ENCODE data around the gene CAPN7. TPM values are rescaled to one million over a fixed set of nuclear protein-coding genes. Genes with fewer than 3 reads are reported as not detected.
"Not testable (repeated sequence)": the region's sequence is repeated elsewhere in the genome, so short reads cannot be mapped to it uniquely, and the experiment has no call there.

The CAPN7 gene
- total RNA-seq, 1 experiment from 2014 or later = 40.3 TPM

- ChIA-PET CTCF (no interaction called here), POLR2A (no interaction called here)
- Mint-ChIP-seq H3K27ac (ENCODE audit: unreplicated experiment) (no peak overlapping the region), H3K36me3 (ENCODE audit: insufficient read depth, unreplicated experiment) (no peaks in the 10 kb centered on the region), H3K9me3 (ENCODE audit: unreplicated experiment) (peaks cover 9% of the 10 kb centered on the region), H3K4me1 (ENCODE audit: low read depth, unreplicated experiment) (peaks cover 1% of the 10 kb centered on the region), H3K4me3 (ENCODE audit: unreplicated experiment) (no peak overlapping the region), H3K27me3 (ENCODE audit: insufficient read depth, unreplicated experiment) (no peaks in the 10 kb centered on the region)
- intact Hi-C loops (cut with micrococcal nuclease; ENCODE audit: unreplicated experiment) = no loop called here
- H3K36me3 ChIP-seq (ENCODE audit: control insufficient read depth, insufficient read depth, low read length) = no peaks in the 10 kb centered on the region
- DNase-seq = no peak
- no peaks in the 10 kb centered on the region; the same call in 1 of the 2 replicates for H3K9me3 ChIP-seq
- H3K27me3 ChIP-seq (replicated peaks; ENCODE audit: control insufficient read depth, insufficient read depth, low read length) = no peaks in the 10 kb centered on the region
- no TSS peak for BruUV-seq (replicated peaks)
- no peak for TF ChIP-seq CTCF (IDR thresholded peaks at IDR 0.05; ENCODE audit: insufficient read depth in 1 of 2, low read depth in 1 of 2, low read length in 1 of 2, severe bottlenecking in 1 of 2, unreplicated experiment in 1 of 2)
- H3K4me3 ChIP-seq (ENCODE audit: low read depth, low read length) = no peak overlapping the region
- no peaks in the 10 kb centered on the region for H3K4me1 ChIP-seq
Measured at GRCh38 chr3:15165061-15165460, 41.0 kb upstream of the CAPN7 start.

DNA sequence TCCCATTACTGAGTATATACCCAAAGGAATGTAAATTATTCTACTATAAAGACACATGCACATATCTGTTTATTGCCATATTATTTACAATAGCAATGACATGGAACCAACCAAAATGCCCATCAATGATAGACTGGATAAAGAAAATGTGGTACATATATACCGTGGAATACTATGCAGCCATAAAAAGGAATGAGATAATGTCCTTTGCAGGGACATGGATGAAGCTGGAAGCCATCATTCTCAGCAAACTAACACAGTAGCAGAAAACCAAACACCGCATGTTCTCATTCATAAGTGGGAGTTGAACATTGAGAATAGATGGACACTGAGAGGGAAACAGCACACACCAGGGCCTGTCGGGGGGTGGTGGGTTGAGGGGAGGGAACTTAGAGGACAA lies 39.7 kb upstream of the CAPN7 start:
- H3K4me1 Mint-ChIP-seq (ENCODE audit: low read depth, unreplicated experiment); H3K4me1 ChIP-seq; H3K27ac Mint-ChIP-seq (ENCODE audit: unreplicated experiment); H3K36me3 Mint-ChIP-seq (ENCODE audit: insufficient read depth, unreplicated experiment); intact Hi-C loops (cut with micrococcal nuclease; ENCODE audit: unreplicated experiment); H3K27me3 Mint-ChIP-seq (ENCODE audit: insufficient read depth, unreplicated experiment); POLR2A ChIA-PET; DNase-seq; H3K9me3 Mint-ChIP-seq (ENCODE audit: unreplicated experiment); BruUV-seq (replicated peaks); H3K27me3 ChIP-seq (replicated peaks; ENCODE audit: control insufficient read depth, insufficient read depth, low read length); H3K36me3 ChIP-seq (ENCODE audit: control insufficient read depth, insufficient read depth, low read length); H3K9me3 ChIP-seq; H3K4me3 ChIP-seq (ENCODE audit: low read depth, low read length); H3K4me3 Mint-ChIP-seq (ENCODE audit: unreplicated experiment); CTCF ChIA-PET: not testable (repeated sequence)

DNA sequence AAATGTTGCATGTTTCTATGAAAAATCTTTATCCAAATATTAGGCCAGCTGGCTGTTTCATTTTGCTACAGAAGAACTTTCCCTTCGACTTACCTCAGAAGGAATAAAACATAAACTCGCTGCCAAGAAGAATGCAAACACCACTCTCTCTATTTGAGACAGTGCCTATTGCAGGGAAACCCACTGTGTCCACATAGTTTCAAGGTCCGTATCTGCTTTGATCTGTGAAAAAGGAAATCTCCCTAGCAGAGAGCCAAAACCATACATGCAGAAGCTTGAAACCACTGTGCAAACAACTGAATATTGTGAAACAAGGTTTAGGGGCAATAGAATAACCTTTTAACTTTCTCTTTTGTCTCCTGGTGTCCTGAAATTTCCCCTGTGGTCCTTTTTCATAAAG lies 35.0 kb upstream of the CAPN7 start:
- Mint-ChIP-seq H3K27me3 (ENCODE audit: insufficient read depth, unreplicated experiment) (no peaks in the 10 kb centered on the region), H3K27ac (ENCODE audit: unreplicated experiment) (no peak overlapping the region), H3K9me3 (ENCODE audit: unreplicated experiment) (no peaks in the 10 kb centered on the region), H3K4me1 (ENCODE audit: low read depth, unreplicated experiment) (peaks cover 15% of the 10 kb centered on the region), H3K36me3 (ENCODE audit: insufficient read depth, unreplicated experiment) (no peaks in the 10 kb centered on the region), H3K4me3 (ENCODE audit: unreplicated experiment) (no peak overlapping the region)
- Histone ChIP-seq H3K27me3 (replicated peaks; ENCODE audit: control insufficient read depth, insufficient read depth, low read length) (no peaks in the 10 kb centered on the region), H3K9me3 (no peaks in the 10 kb centered on the region; the same call in 1 of the 2 replicates), H3K36me3 (ENCODE audit: control insufficient read depth, insufficient read depth, low read length) (no peaks in the 10 kb centered on the region), H3K4me3 (ENCODE audit: low read depth, low read length) (no peak overlapping the region), H3K4me1 (peaks cover 5% of the 10 kb centered on the region; the same call in 1 of the 2 replicates)
- DNase-seq = peak; percentile 35 to 52
- POLR2A ChIA-PET = no interaction called here
- TF ChIP-seq CTCF (IDR thresholded peaks at IDR 0.05; ENCODE audit: insufficient read depth in 1 of 2, low read depth in 1 of 2, low read length in 1 of 2, severe bottlenecking in 1 of 2, unreplicated experiment in 1 of 2) = no peak
- CTCF ChIA-PET = interaction anchor here (1.0 to 1.2 kb wide), 2 partner anchors 33 to 35 kb away, joined by 4 to 5 read pairs; partner anchors contain the start of gene CAPN7
- intact Hi-C loops (cut with micrococcal nuclease; ENCODE audit: unreplicated experiment) = no loop called here
- no TSS peak for BruUV-seq (replicated peaks)

DNA sequence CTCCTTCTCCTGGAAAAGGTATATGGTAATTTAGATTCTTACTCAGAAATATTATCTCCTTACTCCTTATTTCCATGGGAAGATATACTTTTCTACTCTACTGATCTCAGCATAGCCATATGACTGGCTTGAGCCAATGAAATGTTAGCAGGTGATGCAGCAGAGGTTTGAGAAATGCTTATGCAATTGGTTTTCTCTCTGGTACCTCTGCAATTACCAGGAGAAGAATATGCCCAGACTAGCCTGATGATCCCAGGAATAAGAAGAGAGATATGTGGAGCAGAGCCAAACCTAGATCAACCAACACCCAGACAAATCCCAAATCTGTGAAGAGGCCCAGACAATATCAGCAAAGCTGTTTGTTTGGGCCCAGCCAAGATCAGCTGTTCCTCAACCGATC lies 33.2 kb upstream of the CAPN7 start:
- H3K4me1 Mint-ChIP-seq (ENCODE audit: low read depth, unreplicated experiment) = peaks cover 15% of the 10 kb centered on the region
- POLR2A ChIA-PET = no interaction called here

More for the DNA sequence above, 33.2 kb upstream of the CAPN7 start:
- H3K4me3 Mint-ChIP-seq (ENCODE audit: unreplicated experiment) = no peak overlapping the region
- no TSS peak for BruUV-seq (replicated peaks)
- no peaks in the 10 kb centered on the region for H3K36me3 Mint-ChIP-seq (ENCODE audit: insufficient read depth, unreplicated experiment)
- intact Hi-C loops (cut with micrococcal nuclease; ENCODE audit: unreplicated experiment) = no loop called here
- Histone ChIP-seq H3K36me3 (ENCODE audit: control insufficient read depth, insufficient read depth, low read length) (no peaks in the 10 kb centered on the region), H3K9me3 (no peaks in the 10 kb centered on the region; the same call in 1 of the 2 replicates), H3K27me3 (replicated peaks; ENCODE audit: control insufficient read depth, insufficient read depth, low read length) (no peaks in the 10 kb centered on the region), H3K4me3 (ENCODE audit: low read depth, low read length) (no peak overlapping the region), H3K4me1 (peaks cover 5% of the 10 kb centered on the region; the same call in 1 of the 2 replicates)
- CTCF ChIA-PET = interaction anchor here (0.6 kb wide), 1 partner anchor 668 kb away, joined by 5 read pairs; no protein-coding TSS in a partner anchor
- DNase-seq = no peak
- H3K27me3 Mint-ChIP-seq (ENCODE audit: insufficient read depth, unreplicated experiment) = no peaks in the 10 kb centered on the region
- TF ChIP-seq CTCF (IDR thresholded peaks at IDR 0.05; ENCODE audit: insufficient read depth in 1 of 2, low read depth in 1 of 2, low read length in 1 of 2, severe bottlenecking in 1 of 2, unreplicated experiment in 1 of 2) = no peak
- H3K27ac Mint-ChIP-seq (ENCODE audit: unreplicated experiment) = no peak overlapping the region
- H3K9me3 Mint-ChIP-seq (ENCODE audit: unreplicated experiment) = no peaks in the 10 kb centered on the region

Measured in Caco-2 (cell line).